ENCODE results near the gene PARD3.
A peak's percentile ranks its signal among the peaks of the same experiment; 100 is the strongest.

Gene PARD3

GRCh38 chr10:34606890-34607289, 208.2 kb downstream of the PARD3 start:
- DNase-seq = no peak

- DNase-seq = no peak
Measured at GRCh38 chr10:34602478-34602877, 212.6 kb downstream of the PARD3 start.

DNA sequence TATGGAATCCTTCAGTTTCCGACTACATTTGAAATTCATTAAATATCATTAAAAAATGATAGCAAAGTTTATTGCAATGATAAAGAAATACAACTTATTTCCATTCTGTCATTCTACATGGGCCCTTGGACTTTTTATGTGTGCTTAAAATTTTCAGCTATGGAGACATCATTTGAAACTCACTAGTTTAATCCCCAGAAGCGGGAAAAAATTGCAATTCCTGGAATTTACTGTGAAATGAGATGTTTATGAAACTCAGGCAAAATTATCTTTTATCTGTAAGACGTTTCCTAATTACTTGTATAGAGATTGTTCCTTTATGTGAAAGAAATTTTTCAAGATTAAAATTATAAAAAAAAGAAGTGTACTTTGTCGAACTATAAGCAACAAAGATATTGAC, 213.4 kb downstream of the PARD3 start:
- no peak for DNase-seq

DNA sequence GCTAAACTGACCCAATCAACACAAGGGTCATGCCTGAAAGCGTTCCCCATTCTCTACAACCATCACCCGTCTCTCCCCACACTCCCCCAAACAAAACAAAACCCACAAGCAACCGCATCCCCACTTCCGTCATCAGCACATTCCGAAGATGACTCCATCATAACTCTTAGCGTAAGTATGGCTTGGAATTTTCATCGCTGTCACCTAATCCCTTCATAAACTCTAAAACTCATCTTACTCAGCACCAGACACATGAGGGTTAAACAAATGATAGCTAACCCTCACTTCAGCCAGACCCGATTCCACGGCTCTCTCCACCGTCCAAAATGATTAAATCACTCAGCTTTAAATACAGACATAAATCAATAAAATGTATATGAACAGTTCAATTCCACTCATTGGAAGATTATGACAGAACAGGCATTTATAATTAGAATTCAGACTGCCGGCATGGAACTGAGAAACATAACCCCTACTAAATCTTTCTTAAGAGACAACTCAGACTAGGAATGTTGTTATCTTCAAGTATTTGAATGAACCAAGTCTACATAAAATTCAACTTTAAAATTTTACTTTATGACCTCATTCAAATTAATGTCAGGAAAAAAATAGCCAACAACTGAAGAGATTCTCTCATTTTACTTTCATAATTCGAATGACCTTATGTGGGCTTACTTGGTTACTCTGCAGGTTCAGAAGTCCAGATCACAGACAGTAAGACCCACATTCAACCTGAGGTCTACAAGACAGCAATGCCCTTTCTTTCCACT, 215.9 kb downstream of the PARD3 start:
- no peak for DNase-seq

GRCh38 chr10:34596351-34596750, 218.7 kb downstream of the PARD3 start:
- no peak for DNase-seq

DNA sequence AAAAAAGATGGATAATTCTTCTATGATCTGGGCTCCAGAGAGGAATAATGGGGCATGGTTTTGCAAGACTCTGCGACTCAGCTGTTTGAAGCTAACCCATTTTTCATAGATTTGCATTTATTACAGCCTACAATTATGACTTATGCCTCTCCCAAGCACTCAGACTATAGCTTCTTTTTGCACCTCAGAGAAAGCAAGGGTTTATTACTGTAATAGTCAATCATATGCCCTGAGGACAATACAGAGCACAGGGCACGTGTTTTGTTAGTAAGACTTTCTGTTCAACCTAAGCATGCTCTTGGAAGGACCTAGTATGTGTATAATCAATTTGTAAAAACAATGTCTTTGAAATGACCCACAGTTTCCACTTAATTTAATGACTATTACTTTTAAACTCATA, 221.2 kb downstream of the PARD3 start:
- DNase-seq = no peak

DNA sequence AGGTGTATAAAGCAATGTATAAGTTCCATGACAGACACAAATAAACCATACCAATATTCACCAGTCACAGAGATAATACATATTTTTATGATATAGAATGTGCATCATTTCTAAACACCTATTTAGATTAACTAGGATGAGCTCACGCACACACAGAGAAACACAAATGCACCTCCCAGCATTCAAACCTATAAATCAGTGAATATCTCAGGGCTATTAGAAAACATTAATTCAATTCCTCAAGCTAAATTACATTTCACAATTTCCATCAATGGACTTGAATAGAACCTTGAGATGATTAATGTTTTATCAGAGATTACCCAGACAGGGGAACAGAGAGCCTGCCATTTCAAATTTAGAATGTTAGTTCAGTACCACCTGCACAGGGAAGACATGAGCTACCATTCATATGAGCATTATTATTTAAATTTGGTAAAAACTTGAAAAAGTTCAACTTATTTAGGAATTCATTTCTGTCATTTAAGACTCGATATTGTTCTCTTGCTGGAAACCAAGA, 221.7 kb downstream of the PARD3 start:
- DNase-seq = no peak

DNA sequence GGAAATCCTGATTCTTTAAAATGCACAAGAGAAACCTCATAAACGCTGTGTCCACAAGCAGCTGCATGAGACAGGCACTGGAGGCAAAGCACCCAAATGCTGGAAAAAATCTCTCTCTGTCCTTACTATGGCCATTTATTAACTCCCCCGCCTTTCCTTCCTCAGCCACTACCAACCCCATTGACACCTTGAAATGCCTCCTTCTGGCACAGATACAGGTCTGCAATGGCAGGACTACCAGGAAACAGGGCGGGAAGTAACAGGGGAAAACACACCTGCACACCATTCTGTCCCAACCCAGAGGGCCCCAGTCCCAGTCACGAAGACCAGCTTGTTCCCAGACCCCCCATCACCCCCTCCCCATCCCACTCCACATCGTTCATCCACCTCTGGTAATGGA, 224.3 kb downstream of the PARD3 start:
- DNase-seq = no peak

DNA sequence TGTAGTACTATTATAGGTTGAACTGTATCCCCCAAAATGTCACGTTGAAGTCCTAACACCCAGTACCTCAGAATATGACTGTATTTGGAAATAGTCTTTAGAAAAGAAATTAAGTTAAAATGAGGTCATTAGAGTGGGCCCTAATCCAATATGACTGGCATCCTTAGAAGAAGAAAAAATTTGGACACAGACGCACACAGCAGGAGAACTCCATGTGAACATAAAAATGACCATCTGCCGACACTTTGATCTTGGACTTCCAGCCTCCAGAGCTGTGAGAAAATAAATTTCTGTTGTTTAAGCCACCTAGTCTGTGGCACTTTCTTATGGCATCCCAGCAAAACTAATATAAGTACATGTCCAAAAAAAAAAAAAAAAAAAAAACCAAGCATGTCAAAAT, 225.8 kb downstream of the PARD3 start:
- peak; percentile 85 for DNase-seq

- no peak for DNase-seq
Measured at GRCh38 chr10:34587680-34588019, 227.4 kb downstream of the PARD3 start.

DNA sequence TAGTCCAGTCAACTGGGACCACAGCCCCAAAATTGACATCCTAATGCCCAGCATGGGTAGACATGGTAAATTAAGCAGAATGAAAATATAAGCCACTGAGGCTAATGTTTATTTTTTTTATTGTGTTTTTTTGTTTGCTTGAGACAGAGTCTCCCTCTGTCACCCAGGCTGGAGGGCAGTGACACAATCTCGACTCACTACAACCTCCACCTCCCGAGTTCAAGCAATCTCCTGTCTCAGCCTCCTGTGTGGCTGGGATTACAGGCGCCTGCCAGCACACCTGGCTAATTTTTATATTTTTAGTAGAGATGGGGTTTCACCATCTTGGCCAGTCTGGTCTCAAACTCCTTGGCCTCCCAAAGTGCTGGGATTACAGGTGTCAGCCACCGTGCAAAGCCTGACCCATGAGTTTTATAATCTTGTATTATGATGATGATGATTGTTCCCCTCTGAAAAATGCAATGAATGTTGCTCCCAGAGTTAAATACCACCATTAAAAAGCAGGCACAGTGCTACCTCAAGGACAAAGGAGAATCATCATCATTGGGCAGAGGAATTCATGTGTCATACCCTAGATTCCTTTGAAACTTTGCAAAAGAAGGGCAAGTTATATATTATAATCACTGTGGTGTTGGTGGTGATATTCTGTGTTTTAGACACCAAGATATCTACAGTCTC, 228.0 kb downstream of the PARD3 start:
- DNase-seq = no peak

DNA sequence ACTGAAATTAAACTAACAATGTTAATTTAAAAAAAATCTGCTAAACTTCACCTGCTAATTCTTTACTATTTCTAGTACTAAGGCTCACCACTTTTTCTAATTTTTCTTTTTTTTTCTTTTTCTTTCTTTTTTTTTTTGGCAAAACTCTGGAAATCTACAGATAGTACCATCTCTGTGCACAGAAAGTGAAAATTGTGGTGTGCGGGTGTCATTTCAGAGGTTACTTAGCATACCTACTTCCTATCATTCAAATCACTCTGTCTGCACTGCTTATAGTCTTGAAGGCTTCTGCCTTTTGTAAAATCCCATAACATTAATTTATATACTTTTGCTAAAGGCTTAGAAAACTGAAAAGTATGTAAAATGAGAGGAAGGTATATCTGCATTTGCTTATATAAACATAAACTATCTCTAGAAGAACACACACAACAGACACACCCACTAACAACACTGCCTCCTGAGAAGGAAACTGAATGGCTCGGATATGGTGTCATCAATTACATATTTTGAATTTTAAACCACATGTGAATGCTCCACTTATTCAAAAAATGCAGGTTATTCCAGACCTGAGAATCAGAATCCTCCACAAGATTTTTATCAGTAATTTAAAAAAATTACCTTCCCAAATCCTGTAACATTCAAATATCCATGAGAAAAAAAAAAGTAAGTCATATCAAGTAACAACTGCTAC, 229.5 kb downstream of the PARD3 start:
- no peak for DNase-seq

DNA sequence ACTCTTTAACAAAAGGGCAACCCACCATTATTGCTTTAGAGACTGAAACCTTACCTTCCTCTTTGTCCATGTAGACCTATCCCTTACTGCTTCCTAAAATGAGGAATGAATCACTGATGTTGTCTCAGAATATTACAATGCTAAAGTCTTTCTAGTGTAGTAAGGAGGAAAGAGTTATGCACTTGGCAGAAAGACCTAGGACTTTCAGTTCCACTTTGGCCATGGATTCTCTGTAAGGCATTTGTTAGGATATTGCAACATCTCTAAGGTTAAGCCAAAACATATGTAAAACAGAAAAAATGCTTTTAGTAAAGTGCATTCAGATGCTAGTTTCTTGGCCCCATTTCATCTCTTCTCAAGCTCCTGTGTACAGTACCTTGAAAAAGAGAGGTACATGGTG, 230.9 kb downstream of the PARD3 start:
- no peak for DNase-seq

DNA sequence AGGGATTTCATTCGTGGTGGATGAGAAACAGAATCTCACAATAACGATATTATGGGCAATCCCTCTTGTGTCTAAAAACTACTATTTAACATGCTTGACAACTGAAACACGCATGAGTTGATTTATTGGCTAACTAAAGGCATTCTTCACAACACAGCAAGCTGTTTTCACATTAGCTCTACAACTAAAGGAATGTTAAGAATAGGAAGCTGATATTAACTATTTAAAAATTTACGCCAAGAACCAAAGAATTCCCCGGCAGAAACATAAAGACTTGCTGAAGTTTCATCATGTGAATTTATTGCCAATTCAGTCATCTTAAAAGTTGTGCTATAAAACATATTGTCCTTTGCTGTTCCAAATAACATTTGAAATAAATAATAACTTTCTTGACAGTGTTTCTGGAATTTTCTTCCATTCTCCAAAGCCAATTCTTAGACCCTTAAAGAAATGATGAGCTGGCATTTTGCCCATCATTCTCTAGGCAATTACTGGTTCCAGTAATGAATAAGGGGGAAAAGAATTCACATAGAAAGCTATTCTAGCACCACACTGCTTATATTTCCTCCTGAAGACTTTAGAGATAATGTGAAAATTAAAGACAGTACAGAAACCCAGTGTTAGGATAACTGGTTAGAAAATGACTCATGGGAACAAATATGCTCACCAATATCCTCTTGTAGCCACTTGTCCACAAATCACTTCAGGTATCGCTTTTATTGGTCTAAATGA, 233.1 kb downstream of the PARD3 start:
- no peak for DNase-seq

- DNase-seq = no peak
Measured at GRCh38 chr10:34580643-34581042, 234.5 kb downstream of the PARD3 start.

- no peak for DNase-seq
Measured at GRCh38 chr10:34580214-34580613, 234.9 kb downstream of the PARD3 start.

DNA sequence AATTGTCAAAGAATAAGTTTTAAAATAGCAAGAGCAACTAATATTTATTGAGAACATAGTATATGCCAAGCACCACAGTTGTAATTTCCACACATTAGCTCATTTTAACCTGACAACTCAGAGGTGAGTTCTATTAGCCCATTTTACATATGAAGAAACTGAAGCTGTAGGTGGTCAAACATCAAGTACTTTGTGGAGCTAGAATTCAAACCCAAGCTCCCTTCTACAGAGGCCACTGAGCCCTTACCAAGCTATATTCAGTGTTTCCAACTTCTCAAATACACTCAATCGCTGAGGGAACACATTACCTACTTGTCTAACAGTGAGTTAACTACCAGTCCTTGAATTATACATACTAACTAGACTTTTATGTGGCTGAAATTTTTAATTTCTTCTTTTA, 236.6 kb downstream of the PARD3 start:
- no peak for DNase-seq

- no peak for DNase-seq
Measured at GRCh38 chr10:34576797-34577196, 238.3 kb downstream of the PARD3 start.

DNA sequence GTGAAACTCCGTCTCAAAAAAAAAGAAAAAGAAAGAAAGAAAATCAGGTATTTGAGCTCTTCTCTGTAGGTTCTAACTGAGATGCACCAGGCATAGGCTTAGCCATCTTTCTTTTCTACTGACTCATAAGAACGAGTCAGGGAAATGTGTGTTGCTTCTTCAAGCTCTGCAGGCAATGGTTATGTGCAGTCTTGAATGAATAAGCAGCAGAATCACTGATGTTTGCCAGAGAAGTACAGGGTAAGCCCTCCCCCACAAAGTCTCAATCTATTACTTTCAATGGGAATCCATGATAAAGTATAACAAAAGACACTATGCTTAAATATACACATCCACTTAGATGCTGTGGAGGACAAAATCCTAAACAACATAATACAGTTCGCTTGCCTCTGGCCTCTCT, 239.2 kb downstream of the PARD3 start:
- no peak for DNase-seq

GRCh38 chr10:34574353-34574934, 240.7 kb downstream of the PARD3 start:
- DNase-seq = no peak

- no peak for DNase-seq
Measured at GRCh38 chr10:34570887-34571286, 244.2 kb downstream of the PARD3 start.

DNA sequence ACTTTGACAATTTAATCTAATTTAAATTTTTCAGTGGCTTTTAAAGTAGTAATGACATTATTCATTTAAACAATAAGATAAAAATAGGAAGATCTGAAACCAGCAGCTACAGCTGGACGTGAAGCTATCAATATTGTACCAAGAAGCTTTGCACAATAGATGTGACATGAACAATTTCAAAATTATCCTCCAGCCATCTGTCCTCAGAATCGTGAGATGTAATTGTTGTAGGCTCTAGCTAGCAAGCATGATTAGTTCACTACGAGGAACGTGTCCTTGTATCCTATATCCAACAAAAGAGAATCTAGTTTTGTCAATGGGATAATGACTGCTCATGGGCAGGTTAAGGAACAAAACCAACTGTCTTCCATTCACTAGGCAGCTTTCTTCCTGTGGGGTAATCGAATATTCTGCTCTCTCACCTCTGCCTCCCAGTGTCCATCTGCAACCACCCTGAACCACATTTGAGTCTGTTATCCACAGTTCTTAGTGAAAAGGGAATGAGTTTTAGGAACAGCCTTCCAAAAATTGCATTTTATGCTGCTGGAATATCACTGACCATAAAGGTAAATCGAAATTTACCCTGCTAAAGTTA, 247.3 kb downstream of the PARD3 start:
- no peak for DNase-seq

GRCh38 chr10:34565934-34566333, 249.2 kb downstream of the PARD3 start:
- DNase-seq = no peak

Measured in NCI-H446 treated with DMSO at 0.1 percent for 48 hours (cell line).